ENCODE measurements around the gene LRRC75A. TPM values are rescaled to one million over a fixed set of nuclear protein-coding genes. Genes with fewer than 3 reads are reported as not detected.
A peak's percentile ranks its signal among the peaks of the same experiment; 100 is the strongest.

The LRRC75A gene
- total and polyA plus RNA-seq, 2 donors (not counting 1 experiment from before 2014, with no cell fraction given): 0.64 to 3.1 TPM

- Histone ChIP-seq H4K20me1 (ENCODE audit: control insufficient read depth, extremely low read depth, insufficient read depth, low read length) (no peaks in the 10 kb centered on the region), H3K4me3 (replicated peaks in 1 of 4; ENCODE audit: control extremely low read depth in 1 of 4, insufficient read depth in 1 of 4, low read depth in 3 of 4, low read length in 4 of 4) (peak overlapping the region; percentile 1 to 36 (median 14)), H2AFZ (ENCODE audit: low read length) (peak overlapping the region; percentile 68), H3K4me1 (ENCODE audit: control insufficient read depth, extremely low read depth, insufficient read depth, low read length) (peaks cover 9% of the 10 kb centered on the region), H3K9me3 (ENCODE audit: control insufficient read depth, insufficient read depth, low read depth, low read length) (no peaks in the 10 kb centered on the region), H3K79me2 (ENCODE audit: control insufficient read depth, insufficient read depth, low read length) (no peaks in the 10 kb centered on the region), H3K9ac (ENCODE audit: insufficient read depth, low read length) (no peak overlapping the region), H3K4me2 (ENCODE audit: extremely low read depth, insufficient read depth, low read length) (peak overlapping the region; percentile 78), H3K27me3 (ENCODE audit: control insufficient read depth, insufficient read depth, low read length) (no peaks in the 10 kb centered on the region), H3K36me3 (ENCODE audit: control insufficient read depth, insufficient read depth, low read length) (no peaks in the 10 kb centered on the region), H3K27ac (ENCODE audit: insufficient read depth, low read length) (no peak overlapping the region)
- no peak for TF ChIP-seq EZH2 (IDR thresholded peaks at IDR 0.05; ENCODE audit: low read length, missing control alignments)
- no peak for TF ChIP-seq CTCF (conservative IDR thresholded peaks at IDR 0.05 in 1 of 2, IDR thresholded peaks at IDR 0.05 in 1 of 2; ENCODE audit: low read depth in 1 of 2, low read length in 2 of 2)
- DNase-seq (ENCODE audit: low read depth in 2 of 2): peak; percentile 53 to 85
Measured at GRCh38 chr17:16516594-16517051, 24.6 kb upstream of the LRRC75A start.

GRCh38 chr17:16515933-16516332 lies 23.9 kb upstream of the LRRC75A start:
- no peaks in the 10 kb centered on the region for H3K79me2 ChIP-seq (ENCODE audit: control insufficient read depth, insufficient read depth, low read length)

GRCh38 chr17:16513873-16514272 lies 21.9 kb upstream of the LRRC75A start:
- H3K9me3 ChIP-seq (ENCODE audit: control insufficient read depth, insufficient read depth, low read depth, low read length): no peaks in the 10 kb centered on the region
- TF ChIP-seq CTCF (conservative IDR thresholded peaks at IDR 0.05 in 1 of 2, IDR thresholded peaks at IDR 0.05 in 1 of 2; ENCODE audit: low read depth in 1 of 2, low read length in 2 of 2) (no peak), EZH2 (IDR thresholded peaks at IDR 0.05; ENCODE audit: low read length, missing control alignments) (no peak)
- peaks cover 3% of the 10 kb centered on the region for H3K27me3 ChIP-seq (ENCODE audit: control insufficient read depth, insufficient read depth, low read length)
- no peaks in the 10 kb centered on the region for H3K79me2 ChIP-seq (ENCODE audit: control insufficient read depth, insufficient read depth, low read length)
- no peak overlapping the region for H3K9ac ChIP-seq (ENCODE audit: insufficient read depth, low read length)
- no peaks in the 10 kb centered on the region for H4K20me1 ChIP-seq (ENCODE audit: control insufficient read depth, extremely low read depth, insufficient read depth, low read length)
- DNase-seq (ENCODE audit: low read depth in 2 of 2): no peak
- no peaks in the 10 kb centered on the region for H3K36me3 ChIP-seq (ENCODE audit: control insufficient read depth, insufficient read depth, low read length)
- H3K4me3 ChIP-seq (replicated peaks in 1 of 4; ENCODE audit: control extremely low read depth in 1 of 4, insufficient read depth in 1 of 4, low read depth in 3 of 4, low read length in 4 of 4): no peak overlapping the region
- H3K4me1 ChIP-seq (ENCODE audit: control insufficient read depth, extremely low read depth, insufficient read depth, low read length): peaks cover 8% of the 10 kb centered on the region
- no peak overlapping the region for H2AFZ ChIP-seq (ENCODE audit: low read length)
- no peak overlapping the region for H3K27ac ChIP-seq (ENCODE audit: insufficient read depth, low read length)
- no peak overlapping the region for H3K4me2 ChIP-seq (ENCODE audit: extremely low read depth, insufficient read depth, low read length)

More at GRCh38 chr17:16515933-16516332, 23.9 kb upstream of the LRRC75A start:
- Histone ChIP-seq H2AFZ (ENCODE audit: low read length) (peak overlapping the region; percentile 68), H3K27ac (ENCODE audit: insufficient read depth, low read length) (no peak overlapping the region), H3K27me3 (ENCODE audit: control insufficient read depth, insufficient read depth, low read length) (peaks cover 3% of the 10 kb centered on the region), H3K4me2 (ENCODE audit: extremely low read depth, insufficient read depth, low read length) (no peak overlapping the region), H3K4me1 (ENCODE audit: control insufficient read depth, extremely low read depth, insufficient read depth, low read length) (peaks cover 8% of the 10 kb centered on the region), H3K9ac (ENCODE audit: insufficient read depth, low read length) (no peak overlapping the region), H3K4me3 (replicated peaks in 1 of 4; ENCODE audit: control extremely low read depth in 1 of 4, insufficient read depth in 1 of 4, low read depth in 3 of 4, low read length in 4 of 4) (no peak overlapping the region), H3K9me3 (ENCODE audit: control insufficient read depth, insufficient read depth, low read depth, low read length) (no peaks in the 10 kb centered on the region), H4K20me1 (ENCODE audit: control insufficient read depth, extremely low read depth, insufficient read depth, low read length) (no peaks in the 10 kb centered on the region), H3K36me3 (ENCODE audit: control insufficient read depth, insufficient read depth, low read length) (no peaks in the 10 kb centered on the region)
- TF ChIP-seq CTCF (conservative IDR thresholded peaks at IDR 0.05 in 1 of 2, IDR thresholded peaks at IDR 0.05 in 1 of 2; ENCODE audit: low read depth in 1 of 2, low read length in 2 of 2): no peak
- no peak for TF ChIP-seq EZH2 (IDR thresholded peaks at IDR 0.05; ENCODE audit: low read length, missing control alignments)
- DNase-seq (ENCODE audit: low read depth in 2 of 2): no peak
